Stimulated activated naive B cell treated with anti-CD40 and anti-IgM and Interleukin-4, amounts not matched to agents 10 μg/mL and 1 μg/mL and 100 μg/mL, for 72 hours (primary cell): ENCODE measurements around the gene RIOX2.
"Not testable (repeated sequence)": the region's sequence is repeated elsewhere in the genome, so short reads cannot be mapped to it uniquely, and the experiment has no call there.

Experiments used
- ATAC-seq, 2 donors: fragments of 150-1000 bp; cut with Tn5 transposase; replicated peaks; 2 replicates each; pipeline ENCODE4 v1.10.0; 2021; ENCODE audit warnings: moderate library complexity in 1 of 2
- DNase-seq: peaks from one replicate; pipeline ENCODE4 v3.0.0; 2021
- H3K27ac Mint-ChIP-seq: one replicate; pipeline ENCODE4 v1.8.0; 2022; ENCODE audit warnings: mild to moderate bottlenecking, mixed read lengths
- H3K27me3 Mint-ChIP-seq, 2 donors: one replicate each; pipeline ENCODE4 v1.8.0; 2022; ENCODE audit warnings: mixed read lengths in 2 of 2
- H3K36me3 Mint-ChIP-seq, 2 donors: one replicate each; pipeline ENCODE4 v1.8.0; 2022; ENCODE audit warnings: mixed read lengths in 2 of 2, mild to moderate bottlenecking in 1 of 2
- H3K4me1 Mint-ChIP-seq, 2 donors: one replicate each; pipeline ENCODE4 v1.8.0; 2022; ENCODE audit warnings: mixed read lengths in 2 of 2, mild to moderate bottlenecking in 1 of 2
- H3K4me3 Mint-ChIP-seq, 2 donors: one replicate each; pipeline ENCODE4 v1.8.0; 2022; ENCODE audit warnings: mild to moderate bottlenecking in 2 of 2, mixed read lengths in 2 of 2, moderate library complexity in 1 of 2
- H3K9me3 Mint-ChIP-seq, 2 donors: one replicate each; pipeline ENCODE4 v1.8.0; 2022; ENCODE audit warnings: mixed read lengths in 2 of 2, mild to moderate bottlenecking in 1 of 2

Gene RIOX2

GRCh38 chr3:97971679-97972567, at the start of gene RIOX2:
RIOX2 (minus strand) TSS chr3:97972431; CDS start chr3:97967593, 4,838 bp downstream.
- Mint-ChIP-seq H3K4me3 (peak within 1 kb of the TSS; percentile 84 to 90), H3K27ac (peak within 1 kb of the TSS; percentile 94), H3K4me1 (peaks cover 30 to 54% of the 10 kb centered on the region in 2 donors), H3K36me3 (peaks cover 6 to 7% of the 10 kb centered on the region in 2 donors), H3K9me3 (no peaks in the 10 kb centered on the region), H3K27me3 (no peaks in the 10 kb centered on the region)
- DNase-seq (peak; percentile 74), ATAC-seq (peak; percentile 93 to 94)

- Mint-ChIP-seq H3K36me3 (no peaks in the 10 kb centered on the region), H3K4me3 (no peak overlapping the region), H3K9me3 (peaks cover 0 to 4% of the 10 kb centered on the region in 2 donors), H3K4me1 (peaks cover 0 to 1% of the 10 kb centered on the region in 2 donors), H3K27me3 (no peaks in the 10 kb centered on the region), H3K27ac (no peak overlapping the region)
- DNase-seq (no peak), ATAC-seq (no peak)
Measured at GRCh38 chr3:98020412-98020811, 48.2 kb upstream of the RIOX2 start.

- DNase-seq (no peak), ATAC-seq (no peak)
- H3K27me3 Mint-ChIP-seq: peaks cover 0 to 5% of the 10 kb centered on the region in 2 donors
- H3K4me3 Mint-ChIP-seq: no peak overlapping the region
- H3K27ac Mint-ChIP-seq: no peak overlapping the region
- no peaks in the 10 kb centered on the region for H3K36me3 Mint-ChIP-seq
- peaks cover 0 to 1% of the 10 kb centered on the region in 2 donors for H3K4me1 Mint-ChIP-seq
- peaks cover 0 to 4% of the 10 kb centered on the region in 2 donors for H3K9me3 Mint-ChIP-seq
Measured at GRCh38 chr3:98018301-98018700, 46.1 kb upstream of the RIOX2 start.

- H3K4me1 Mint-ChIP-seq: no peaks in the 10 kb centered on the region
- no peaks in the 10 kb centered on the region for H3K36me3 Mint-ChIP-seq
- ATAC-seq: no peak
- H3K4me3 Mint-ChIP-seq: no peak overlapping the region
- DNase-seq: no peak
- H3K9me3 Mint-ChIP-seq: peaks cover 0 to 4% of the 10 kb centered on the region in 2 donors
- no peak overlapping the region for H3K27ac Mint-ChIP-seq
- peaks cover 0 to 5% of the 10 kb centered on the region in 2 donors for H3K27me3 Mint-ChIP-seq
Measured at GRCh38 chr3:98014268-98014585, 42.0 kb upstream of the RIOX2 start.

- Mint-ChIP-seq H3K27me3 (peaks cover 0 to 5% of the 10 kb centered on the region in 2 donors), H3K4me3 (no peak overlapping the region), H3K9me3 (peaks cover 0 to 4% of the 10 kb centered on the region in 2 donors), H3K36me3 (no peaks in the 10 kb centered on the region), H3K27ac (no peak overlapping the region), H3K4me1 (no peaks in the 10 kb centered on the region)
- no peak for DNase-seq
- ATAC-seq: no peak
Measured at GRCh38 chr3:98013411-98014267, 41.4 kb upstream of the RIOX2 start.

GRCh38 chr3:98012979-98013378, 40.7 kb upstream of the RIOX2 start:
- H3K9me3 Mint-ChIP-seq: peaks cover 0 to 4% of the 10 kb centered on the region in 2 donors
- no peak overlapping the region for H3K4me3 Mint-ChIP-seq
- DNase-seq (no peak), ATAC-seq (no peak)
- H3K4me1 Mint-ChIP-seq: no peaks in the 10 kb centered on the region
- peaks cover 0 to 5% of the 10 kb centered on the region in 2 donors for H3K27me3 Mint-ChIP-seq
- H3K27ac Mint-ChIP-seq: no peak overlapping the region
- no peaks in the 10 kb centered on the region for H3K36me3 Mint-ChIP-seq

GRCh38 chr3:98010883-98011449, 38.7 kb upstream of the RIOX2 start:
- not testable (repeated sequence) for DNase-seq, H3K9me3 Mint-ChIP-seq, H3K27me3 Mint-ChIP-seq, H3K27ac Mint-ChIP-seq, H3K4me1 Mint-ChIP-seq, H3K4me3 Mint-ChIP-seq, ATAC-seq, H3K36me3 Mint-ChIP-seq

GRCh38 chr3:98010194-98010882, 38.1 kb upstream of the RIOX2 start:
- H3K4me3 Mint-ChIP-seq: no peak overlapping the region
- H3K27me3 Mint-ChIP-seq: peaks cover 0 to 9% of the 10 kb centered on the region in 2 donors
- ATAC-seq (no peak), DNase-seq (no peak)
- H3K27ac Mint-ChIP-seq: no peak overlapping the region
- H3K36me3 Mint-ChIP-seq: no peaks in the 10 kb centered on the region
- H3K9me3 Mint-ChIP-seq: no peaks in the 10 kb centered on the region
- peaks cover 0 to 6% of the 10 kb centered on the region in 2 donors for H3K4me1 Mint-ChIP-seq

- H3K36me3 Mint-ChIP-seq: no peaks in the 10 kb centered on the region
- H3K4me1 Mint-ChIP-seq: peaks cover under 1 to 17% of the 10 kb centered on the region in 2 donors
- no peak overlapping the region for H3K4me3 Mint-ChIP-seq
- no peak overlapping the region for H3K27ac Mint-ChIP-seq
- DNase-seq (no peak), ATAC-seq (no peak)
- no peaks in the 10 kb centered on the region for H3K9me3 Mint-ChIP-seq
- H3K27me3 Mint-ChIP-seq: peaks cover 0 to 6% of the 10 kb centered on the region in 2 donors
Measured at GRCh38 chr3:98008855-98009254, 36.6 kb upstream of the RIOX2 start.

GRCh38 chr3:98005438-98005837, 33.2 kb upstream of the RIOX2 start:
- H3K4me1 Mint-ChIP-seq: peaks cover 5 to 23% of the 10 kb centered on the region in 2 donors
- no peaks in the 10 kb centered on the region for H3K9me3 Mint-ChIP-seq
- H3K36me3 Mint-ChIP-seq: no peaks in the 10 kb centered on the region
- no peak overlapping the region for H3K4me3 Mint-ChIP-seq
- ATAC-seq: no peak
- H3K27ac Mint-ChIP-seq: no peak overlapping the region
- peaks cover 0 to 4% of the 10 kb centered on the region in 2 donors for H3K27me3 Mint-ChIP-seq
- DNase-seq: no peak

GRCh38 chr3:98004721-98005120, 32.5 kb upstream of the RIOX2 start:
- peaks cover 5 to 23% of the 10 kb centered on the region in 2 donors for H3K4me1 Mint-ChIP-seq
- no peak for DNase-seq
- H3K27me3 Mint-ChIP-seq: peaks cover 0 to 4% of the 10 kb centered on the region in 2 donors
- peak in 1 of 2 donors; percentile 12 for ATAC-seq
- no peak overlapping the region for H3K27ac Mint-ChIP-seq
- H3K36me3 Mint-ChIP-seq: no peaks in the 10 kb centered on the region
- H3K4me3 Mint-ChIP-seq: no peak overlapping the region
- H3K9me3 Mint-ChIP-seq: no peaks in the 10 kb centered on the region

GRCh38 chr3:98003306-98003969, 31.2 kb upstream of the RIOX2 start:
- H3K36me3 Mint-ChIP-seq: no peaks in the 10 kb centered on the region
- peaks cover 0 to 4% of the 10 kb centered on the region in 2 donors for H3K27me3 Mint-ChIP-seq
- H3K27ac Mint-ChIP-seq: peak overlapping the region; percentile 49
- H3K4me1 Mint-ChIP-seq: peaks cover 5 to 23% of the 10 kb centered on the region in 2 donors
- H3K9me3 Mint-ChIP-seq: no peaks in the 10 kb centered on the region
- ATAC-seq (peak; percentile 76 to 81), DNase-seq (no peak)
- no peak overlapping the region for H3K4me3 Mint-ChIP-seq

- no peak overlapping the region for H3K27ac Mint-ChIP-seq
- H3K4me1 Mint-ChIP-seq: peaks cover 5 to 23% of the 10 kb centered on the region in 2 donors
- DNase-seq (no peak), ATAC-seq (no peak)
- no peak overlapping the region for H3K4me3 Mint-ChIP-seq
- no peaks in the 10 kb centered on the region for H3K36me3 Mint-ChIP-seq
- H3K9me3 Mint-ChIP-seq: no peaks in the 10 kb centered on the region
- peaks cover 0 to 4% of the 10 kb centered on the region in 2 donors for H3K27me3 Mint-ChIP-seq
Measured at GRCh38 chr3:98002717-98003116, 30.5 kb upstream of the RIOX2 start.
